B cell (primary cell): Measurements from ENCODE around the gene SLC22A17. TPM values are rescaled to one million over a fixed set of nuclear protein-coding genes. Genes with fewer than 3 reads are reported as not detected.
A peak's percentile ranks its signal among the peaks of the same experiment; 100 is the strongest.

Source experiments
- ATAC-seq: fragments of 200-7000 bp; cut with Tn5 transposase; one replicate; pipeline ENCODE4 v1.10.0; 2021; ENCODE audit warnings: low read depth, mild to moderate bottlenecking, moderate number of reproducible peaks, moderate library complexity
- CTCF ChIA-PET: fragments of 350-600 bp; sonication (Branson Sonifier 250); formaldehyde crosslinking; loops from one replicate; lab custom pipeline; 2021; ENCODE audit warnings: antibody characterized with exemption, inconsistent platforms; lab: Charles Lee
- POLR2A ChIA-PET: fragments of 350-600 bp; sonication (Branson Sonifier 250); formaldehyde crosslinking; loops from one replicate; lab custom pipeline; 2021; ENCODE audit warnings: antibody characterized with exemption; lab: Charles Lee
- DNase-seq: peaks from one replicate; pipeline ENCODE4 v3.0.0; 2013
- H2AFZ ChIP-seq: 2 replicates; pipeline ENCODE4 v1.6.1; 2012; ENCODE audit warnings: mild to moderate bottlenecking, low read depth, low read length; ENCODE audit not compliant: insufficient read depth, poor library complexity, severe bottlenecking
- H3K27ac ChIP-seq, 2 donors: 1 replicate in 1 of 2; 2 replicates in 1 of 2; pipeline ENCODE4 v1.5.1; 2012 to 2013; ENCODE audit warnings: low read length in 2 of 2, mild to moderate bottlenecking in 2 of 2, moderate library complexity in 1 of 2
- H3K27me3 ChIP-seq, 4 experiments: fragments of 200-600 bp in 1 of 4; sonication (generic) in 1 of 4; replicated peaks in 1 of 4; 1 replicate in 2 of 4; 2 replicates in 2 of 4; pipeline versions ENCODE4 v1.6.1 to v1.7.0; 2013 to 2016; ENCODE audit warnings: low read length in 3 of 4, mild to moderate bottlenecking in 2 of 4, mixed read lengths in 1 of 4, moderate library complexity in 1 of 4; ENCODE audit not compliant: insufficient read depth in 4 of 4, control insufficient read depth in 3 of 4; ENCODE audit errors: control extremely low read depth in 1 of 4
- H3K36me3 ChIP-seq, 2 experiments: replicated peaks in 1 of 2; 1 replicate in 1 of 2; 2 replicates in 1 of 2; pipeline versions ENCODE4 v1.6.1 to v1.7.1; 2013; ENCODE audit warnings: low read length in 1 of 2; ENCODE audit not compliant: insufficient read depth in 2 of 2, control insufficient read depth in 1 of 2; ENCODE audit errors: control extremely low read depth in 1 of 2, extremely low read depth in 1 of 2
- H3K4me1 ChIP-seq, 2 donors: fragments of 200-600 bp in 1 of 2; sonication (generic) in 1 of 2; 1 replicate in 1 of 2; 2 replicates in 1 of 2; pipeline versions ENCODE4 v1.5.1 to v1.6.1; 2013 to 2017; ENCODE audit warnings: low read length in 2 of 2; ENCODE audit not compliant: control insufficient read depth in 2 of 2, insufficient read depth in 2 of 2
- H3K4me2 ChIP-seq: replicated peaks from 2 replicates; pipeline ENCODE3; 2012; ENCODE audit warnings: mild to moderate bottlenecking, low read depth, low read length; ENCODE audit not compliant: poor library complexity, severe bottlenecking
- H3K4me3 ChIP-seq, 5 experiments: fragments of 200-600 bp in 1 of 5; sonication (generic) in 1 of 5; 1 replicate in 3 of 5; 2 replicates in 2 of 5; pipeline versions ENCODE4 v1.5.1 to v1.7.0; 2011 to 2016; ENCODE audit warnings: low read length in 4 of 5, mild to moderate bottlenecking in 4 of 5, low read depth in 2 of 5, control low read depth in 1 of 5, moderate library complexity in 1 of 5; ENCODE audit not compliant: insufficient read depth in 1 of 5; ENCODE audit errors: control extremely low read depth in 1 of 5, extremely low read depth in 1 of 5
- H3K79me2 ChIP-seq: fragments of 200-600 bp; sonication (generic); one replicate; pipeline ENCODE4 v1.6.0; 2016; ENCODE audit warnings: low read length; ENCODE audit not compliant: control insufficient read depth, insufficient read depth
- H3K9ac ChIP-seq: fragments of 200-600 bp; sonication (generic); 2 replicates; pipeline ENCODE4 v1.6.1; 2017; ENCODE audit warnings: mild to moderate bottlenecking, low read length, moderate library complexity
- H3K9me3 ChIP-seq, 3 donors: one replicate each; pipeline versions ENCODE4 v1.6.1 to v1.7.1; 2013; ENCODE audit warnings: low read length in 2 of 3; ENCODE audit not compliant: control insufficient read depth in 2 of 3, insufficient read depth in 1 of 3; ENCODE audit errors: control extremely low read depth in 1 of 3
- H4K20me1 ChIP-seq: 2 replicates; pipeline ENCODE4 v1.6.0; 2012; ENCODE audit warnings: mild to moderate bottlenecking, low read length; ENCODE audit not compliant: insufficient read depth, control insufficient read depth, poor library complexity, severe bottlenecking
- H3K27ac Mint-ChIP-seq: one replicate; pipeline ENCODE4 v1.8.0; 2021; ENCODE audit warnings: mixed read lengths
- H3K27me3 Mint-ChIP-seq: one replicate; pipeline ENCODE4 v1.8.0; 2021; ENCODE audit warnings: mixed read lengths
- H3K4me1 Mint-ChIP-seq: one replicate; pipeline ENCODE4 v1.8.0; 2021; ENCODE audit warnings: mixed read lengths
- H3K4me3 Mint-ChIP-seq: one replicate; pipeline ENCODE4 v1.8.0; 2021; ENCODE audit warnings: mixed read lengths
- H3K9me3 Mint-ChIP-seq: one replicate; pipeline ENCODE4 v1.8.0; 2022; ENCODE audit warnings: mixed read lengths; ENCODE audit not compliant: insufficient read depth
- EZH2 ChIP-seq: IDR thresholded peaks from 2 replicates; pipeline ENCODE4 v1.6.1; 2012; ENCODE audit warnings: borderline replicate concordance, low read depth, mild to moderate bottlenecking, moderate library complexity, low read length; ENCODE audit not compliant: insufficient read depth, poor library complexity, severe bottlenecking
- WGBS: methylation state at CpG from one replicate; pipeline ENCODE4 v1.1.5; 2013; ENCODE audit warnings: missing lambda C conversion rate; ENCODE audit not compliant: insufficient coverage; 5-methylcytosine and 5-hydroxymethylcytosine counted together
- intact Hi-C: fragments of 100-400 bp; cut with micrococcal nuclease; formaldehyde crosslinking; loops from one replicate; pipeline ENCODE4 v1.10.0; 2022
- polyA minus RNA-seq: library from RNA; depleted of rRNA, polyadenylated mRNA; stranded (reverse); fragments of >200 nt; gene quantifications from 2 replicates; pipeline ENCODE4 v1.2.3, GENCODE V29; 2012
- polyA plus RNA-seq: library from polyadenylated mRNA; depleted of rRNA; stranded (reverse); fragments of >200 nt; gene quantifications from 2 replicates; pipeline ENCODE4 v1.2.3, GENCODE V29; 2012
- total RNA-seq, 2 donors: library from RNA; stranded (reverse); fragments of 120-200 nt in 1 of 2; gene quantifications; 1 replicate in 1 of 2; 2 replicates in 1 of 2; pipeline versions ENCODE4 v1.2.3 to v1.2.4, GENCODE V29; 2013 to 2022
- TF ChIP-seq, protein P1 (sequence below): fragments of 200-600 bp; IDR thresholded peaks from one replicate; pipeline ENCODE4 v1.8.0; 2022; ENCODE audit warnings: antibody characterized with exemption, mild to moderate bottlenecking

SLC22A17 gene
- total RNA-seq, result 0.89 and 0.97 TPM in 2 replicates
- total RNA-seq (2013), result 0.37 TPM
- 0.92 and 0.97 TPM in 2 replicates for polyA plus RNA-seq
- polyA minus RNA-seq, result 1.4 TPM in 1 of 2 replicates, not detected in the other

DNA sequence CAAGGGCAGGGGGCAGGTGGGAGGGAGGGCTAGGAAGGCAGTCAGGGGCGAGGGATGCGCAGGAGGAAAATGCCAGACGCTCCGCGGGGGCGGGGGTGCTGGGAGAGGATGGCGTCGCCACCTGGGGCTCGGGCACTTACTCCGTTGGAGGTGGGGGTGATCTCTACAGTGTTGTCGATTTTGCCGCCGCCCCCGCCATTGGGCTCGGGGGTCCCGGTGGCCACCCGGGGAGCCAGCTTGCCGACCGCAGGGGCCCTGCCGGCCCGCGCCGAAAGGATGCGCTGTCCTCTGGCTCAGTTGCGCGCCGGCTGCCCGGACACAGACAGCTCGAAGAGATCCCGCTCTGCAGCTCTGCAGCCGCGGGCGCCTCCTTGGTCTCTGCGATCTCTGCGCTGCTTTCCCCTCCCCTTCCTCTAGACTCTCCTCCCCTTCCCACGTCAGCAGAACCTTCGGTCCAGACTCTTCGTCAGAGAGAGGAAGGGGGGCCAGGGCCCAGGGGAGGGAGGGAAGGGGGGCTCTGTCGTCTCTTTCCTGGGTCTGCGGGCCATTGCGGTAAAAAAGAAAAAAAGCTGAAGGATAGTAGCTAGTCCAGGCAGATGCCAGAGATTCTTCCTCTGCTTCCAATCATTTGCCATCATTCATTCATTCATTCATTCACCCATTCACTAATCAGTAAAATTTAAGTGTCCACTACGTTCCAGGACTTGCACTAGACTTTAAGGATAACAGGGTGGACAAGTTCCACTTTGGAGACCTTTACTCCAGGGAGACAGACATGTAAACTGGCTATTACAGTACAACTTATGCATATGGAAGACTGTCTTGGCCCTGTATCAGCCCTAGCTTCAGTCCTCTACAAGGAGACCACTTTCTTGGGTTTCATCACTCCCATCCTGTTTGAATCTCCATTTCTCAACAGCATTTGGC, at the start of gene SLC22A17:
TSS of gene SLC22A17 (minus strand) at position 382 of the 927 bp plus-strand sequence.
- Histone ChIP-seq H2AFZ (peak within 1 kb of the TSS; percentile 78), H3K4me1 (peaks cover 11 to 15% of the 10 kb centered on the region in 2 donors), H3K27me3 (peaks cover 0 to 57% (median 28%) of the 10 kb centered on the region in 4 experiments), H3K4me3 (peak within 1 kb of the TSS in 4 of 5 experiments; percentile 15 to 52 (median 44)), H3K9me3 (peaks cover 0 to 4% (median 3%) of the 10 kb centered on the region in 3 donors), H3K79me2 (no peaks in the 10 kb centered on the region), H4K20me1 (no peaks in the 10 kb centered on the region), H3K4me2 (peak within 1 kb of the TSS; percentile 90), H3K27ac (no peak within 1 kb of the TSS), H3K9ac (peak within 1 kb of the TSS; percentile 55), H3K36me3 (no peaks in the 10 kb centered on the region)
- no peak within 1 kb of the TSS for H3K27ac Mint-ChIP-seq
- H3K4me3 Mint-ChIP-seq, result peak within 1 kb of the TSS; percentile 85
- CTCF ChIA-PET, result interaction anchor here (2.6 kb wide), 1 partner anchor 27 kb away, joined by 12 read pairs; no protein-coding TSS in a partner anchor
- DNase-seq, result peak; percentile 60
- peak; percentile 75 for ATAC-seq
- H3K27me3 Mint-ChIP-seq, result peaks cover 59% of the 10 kb centered on the region
- no peak for TF ChIP-seq EZH2
- TF ChIP-seq, protein P1, sequence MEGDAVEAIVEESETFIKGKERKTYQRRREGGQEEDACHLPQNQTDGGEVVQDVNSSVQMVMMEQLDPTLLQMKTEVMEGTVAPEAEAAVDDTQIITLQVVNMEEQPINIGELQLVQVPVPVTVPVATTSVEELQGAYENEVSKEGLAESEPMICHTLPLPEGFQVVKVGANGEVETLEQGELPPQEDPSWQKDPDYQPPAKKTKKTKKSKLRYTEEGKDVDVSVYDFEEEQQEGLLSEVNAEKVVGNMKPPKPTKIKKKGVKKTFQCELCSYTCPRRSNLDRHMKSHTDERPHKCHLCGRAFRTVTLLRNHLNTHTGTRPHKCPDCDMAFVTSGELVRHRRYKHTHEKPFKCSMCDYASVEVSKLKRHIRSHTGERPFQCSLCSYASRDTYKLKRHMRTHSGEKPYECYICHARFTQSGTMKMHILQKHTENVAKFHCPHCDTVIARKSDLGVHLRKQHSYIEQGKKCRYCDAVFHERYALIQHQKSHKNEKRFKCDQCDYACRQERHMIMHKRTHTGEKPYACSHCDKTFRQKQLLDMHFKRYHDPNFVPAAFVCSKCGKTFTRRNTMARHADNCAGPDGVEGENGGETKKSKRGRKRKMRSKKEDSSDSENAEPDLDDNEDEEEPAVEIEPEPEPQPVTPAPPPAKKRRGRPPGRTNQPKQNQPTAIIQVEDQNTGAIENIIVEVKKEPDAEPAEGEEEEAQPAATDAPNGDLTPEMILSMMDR, result no peak
- no peaks in the 10 kb centered on the region for H3K9me3 Mint-ChIP-seq
- peaks cover 14% of the 10 kb centered on the region for H3K4me1 Mint-ChIP-seq
- POLR2A ChIA-PET, result no interaction called here
- intact Hi-C loops, result no loop called here
- WGBS, result under 1% methylated on average over 33 of the region's 42 CpGs

DNA sequence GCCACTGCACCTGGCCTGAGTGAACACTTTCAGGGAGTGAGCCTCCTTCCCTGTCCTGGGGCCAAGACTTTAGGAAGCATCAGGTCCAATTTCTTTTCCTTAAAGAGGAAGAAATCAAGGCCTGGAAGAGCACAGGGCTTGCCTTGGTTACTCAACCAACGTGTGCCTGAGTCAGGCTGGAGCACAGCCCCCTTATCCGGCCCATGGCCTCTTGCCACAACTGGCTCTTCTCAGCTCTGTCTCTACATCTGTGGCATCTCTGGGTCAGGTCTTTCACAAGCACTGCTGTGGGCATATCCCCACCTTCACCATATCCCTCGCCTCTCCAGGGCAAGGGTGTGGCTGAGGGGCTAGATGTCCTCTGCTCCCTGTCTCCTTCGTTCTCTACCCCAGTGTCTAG, 48.6 kb upstream of the SLC22A17 start:
- DNase-seq (no peak), ATAC-seq (no peak)
- Histone ChIP-seq H3K4me3 (no peak overlapping the region), H3K4me1 (peaks cover 1 to 7% of the 10 kb centered on the region in 2 donors), H4K20me1 (no peaks in the 10 kb centered on the region), H3K27ac (no peak overlapping the region), H3K27me3 (peaks cover 0 to 23% (median 4%) of the 10 kb centered on the region in 4 experiments), H3K9me3 (no peaks in the 10 kb centered on the region), H2AFZ (no peak overlapping the region), H3K36me3 (no peaks in the 10 kb centered on the region), H3K4me2 (no peak overlapping the region), H3K79me2 (no peaks in the 10 kb centered on the region), H3K9ac (no peak overlapping the region)
- WGBS, result 87% methylated on average over 3 of the region's 4 CpGs
- Mint-ChIP-seq H3K4me1 (peaks cover 9% of the 10 kb centered on the region), H3K27me3 (peaks cover 42% of the 10 kb centered on the region), H3K4me3 (no peak overlapping the region), H3K27ac (no peak overlapping the region), H3K9me3 (no peaks in the 10 kb centered on the region)
- intact Hi-C loops, result no loop called here
- ChIA-PET CTCF (no interaction called here), POLR2A (no interaction called here)
- no peak for TF ChIP-seq EZH2
- TF ChIP-seq, protein P1, result no peak
